ENCODE data around the gene ASIC4. TPM values are rescaled to one million over a fixed set of nuclear protein-coding genes. Genes with fewer than 3 reads are reported as not detected.

ASIC4 gene
- total RNA-seq, 4 donors from 2014 or later, result not detected

- 76% methylated on average over 7 of the region's 7 CpGs for WGBS
- H3K9me3 ChIP-seq, result no peaks in the 10 kb centered on the region
- TF ChIP-seq EP300 (IDR thresholded peaks at IDR 0.05) (no peak), POLR2AphosphoS5 (IDR thresholded peaks at IDR 0.05) (no peak), CTCF (IDR thresholded peaks at IDR 0.05) (no peak), POLR2A (IDR thresholded peaks at IDR 0.05; ENCODE audit: low read depth) (no peak)
- intact Hi-C loops (cut with DNase I), result no loop called here
- peaks cover 0 to 61% (median 3%) of the 10 kb centered on the region in 4 donors for H3K27me3 ChIP-seq
- peaks cover 17 to 29% (median 24%) of the 10 kb centered on the region in 4 donors for H3K4me1 ChIP-seq
- H3K4me3 ChIP-seq, result no peak overlapping the region
- no peaks in the 10 kb centered on the region for H3K36me3 ChIP-seq
- DNase-seq (ENCODE audit: extremely low spot score), result no peak
- H3K27ac ChIP-seq (replicated peaks in 1 of 4), result no peak overlapping the region
These were observed 2.6 kb downstream of the ASIC4 start for GRCh38 chr2:219516888-219517287.

GRCh38 chr2:219517954-219518778 is 3.9 kb downstream of the ASIC4 start:
- Histone ChIP-seq H3K4me3 (no peak overlapping the region), H3K36me3 (no peaks in the 10 kb centered on the region), H3K27me3 (peaks cover 0 to 58% (median 3%) of the 10 kb centered on the region in 4 donors), H3K4me1 (peaks cover 30 to 41% (median 37%) of the 10 kb centered on the region in 4 donors), H3K9me3 (no peaks in the 10 kb centered on the region), H3K27ac (replicated peaks in 1 of 4) (no peak overlapping the region)
- WGBS, result 71% methylated on average over 10 of the region's 10 CpGs
- intact Hi-C loops (cut with DNase I), result no loop called here
- no peak for DNase-seq (ENCODE audit: extremely low spot score)
- TF ChIP-seq POLR2AphosphoS5 (IDR thresholded peaks at IDR 0.05) (no peak), EP300 (IDR thresholded peaks at IDR 0.05) (no peak), CTCF (IDR thresholded peaks at IDR 0.05) (no peak), POLR2A (IDR thresholded peaks at IDR 0.05; ENCODE audit: low read depth) (no peak)

DNA sequence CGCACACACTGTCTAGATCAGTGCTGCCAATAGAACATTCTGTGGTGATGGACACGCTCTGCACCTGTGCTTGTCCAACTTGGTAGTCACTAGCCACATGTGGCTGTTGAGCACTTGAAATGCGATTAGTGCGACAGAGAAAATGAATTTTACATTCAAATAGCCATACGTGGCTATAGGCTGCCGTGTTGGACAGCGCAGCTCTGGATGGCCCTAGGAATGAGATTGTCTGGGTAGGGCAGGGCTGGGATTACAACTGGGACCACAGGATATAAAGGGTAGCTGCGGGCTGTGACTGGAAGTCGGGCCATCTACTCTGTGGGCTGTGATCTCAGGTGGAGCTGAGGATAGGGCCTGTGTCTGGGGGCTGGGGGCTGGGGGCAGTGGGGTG is 5.2 kb downstream of the ASIC4 start:
- no peaks in the 10 kb centered on the region for H3K36me3 ChIP-seq
- 94% methylated on average over 9 of the region's 9 CpGs for WGBS
- peaks cover 0 to 56% (median 5%) of the 10 kb centered on the region in 4 donors for H3K27me3 ChIP-seq
- DNase-seq (ENCODE audit: extremely low spot score), result no peak
- H3K4me3 ChIP-seq, result no peak overlapping the region
- H3K4me1 ChIP-seq, result peaks cover 24 to 33% (median 31%) of the 10 kb centered on the region in 4 donors
- H3K9me3 ChIP-seq, result no peaks in the 10 kb centered on the region
- TF ChIP-seq POLR2A (IDR thresholded peaks at IDR 0.05; ENCODE audit: low read depth) (no peak), POLR2AphosphoS5 (IDR thresholded peaks at IDR 0.05) (no peak), EP300 (IDR thresholded peaks at IDR 0.05) (no peak), CTCF (IDR thresholded peaks at IDR 0.05) (no peak)
- intact Hi-C loops (cut with DNase I), result no loop called here
- H3K27ac ChIP-seq (replicated peaks in 1 of 4), result no peak overlapping the region

DNA sequence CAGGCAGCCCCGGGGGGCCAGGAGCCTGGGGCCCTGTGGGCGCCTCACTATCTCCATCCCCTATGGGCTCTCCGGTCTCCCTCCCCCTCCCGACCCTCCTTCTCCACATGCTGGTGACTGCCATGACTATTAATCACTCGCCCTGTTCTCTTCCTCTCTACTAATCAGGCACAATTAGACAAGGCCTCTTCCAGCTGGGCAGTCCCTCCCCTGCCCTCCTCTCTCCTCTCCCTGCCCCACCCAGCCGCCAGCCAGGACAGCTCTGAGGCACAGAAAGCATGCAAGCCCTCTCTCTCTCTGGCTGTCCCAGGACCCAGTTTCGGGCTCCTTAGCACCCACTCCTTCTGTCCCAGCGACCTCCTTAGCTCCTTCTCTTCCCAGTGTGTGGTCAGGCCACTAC is 5.8 kb downstream of the ASIC4 start:
- no peaks in the 10 kb centered on the region for H3K9me3 ChIP-seq
- no peak overlapping the region for H3K27ac ChIP-seq (replicated peaks in 1 of 4)
- H3K27me3 ChIP-seq, result peaks cover 0 to 56% (median 3%) of the 10 kb centered on the region in 4 donors
- peaks cover 24 to 32% (median 29%) of the 10 kb centered on the region in 4 donors for H3K4me1 ChIP-seq
- intact Hi-C loops (cut with DNase I), result no loop called here
- H3K36me3 ChIP-seq, result no peaks in the 10 kb centered on the region
- no peak for TF ChIP-seq CTCF (IDR thresholded peaks at IDR 0.05)
- TF ChIP-seq EP300 (IDR thresholded peaks at IDR 0.05), result no peak
- no peak for TF ChIP-seq POLR2AphosphoS5 (IDR thresholded peaks at IDR 0.05)
- TF ChIP-seq POLR2A (IDR thresholded peaks at IDR 0.05; ENCODE audit: low read depth), result no peak
- no peak for DNase-seq (ENCODE audit: extremely low spot score)
- WGBS, result 68% methylated on average over 8 of the region's 8 CpGs
- no peak overlapping the region for H3K4me3 ChIP-seq

Measured in esophagus muscularis mucosa (tissue), 4 donors.